Inflammatory macrophage (primary cell): ENCODE measurements around the gene SEMA4C.
"Not testable (repeated sequence)": the region's sequence is repeated elsewhere in the genome, so short reads cannot be mapped to it uniquely, and the experiment has no call there.

ENCODE experiments used
- DNase-seq, 2 donors: peaks; one replicate each; pipeline ENCODE4 v3.0.0-alpha.2; 2020 to 2022

The SEMA4C gene

DNA sequence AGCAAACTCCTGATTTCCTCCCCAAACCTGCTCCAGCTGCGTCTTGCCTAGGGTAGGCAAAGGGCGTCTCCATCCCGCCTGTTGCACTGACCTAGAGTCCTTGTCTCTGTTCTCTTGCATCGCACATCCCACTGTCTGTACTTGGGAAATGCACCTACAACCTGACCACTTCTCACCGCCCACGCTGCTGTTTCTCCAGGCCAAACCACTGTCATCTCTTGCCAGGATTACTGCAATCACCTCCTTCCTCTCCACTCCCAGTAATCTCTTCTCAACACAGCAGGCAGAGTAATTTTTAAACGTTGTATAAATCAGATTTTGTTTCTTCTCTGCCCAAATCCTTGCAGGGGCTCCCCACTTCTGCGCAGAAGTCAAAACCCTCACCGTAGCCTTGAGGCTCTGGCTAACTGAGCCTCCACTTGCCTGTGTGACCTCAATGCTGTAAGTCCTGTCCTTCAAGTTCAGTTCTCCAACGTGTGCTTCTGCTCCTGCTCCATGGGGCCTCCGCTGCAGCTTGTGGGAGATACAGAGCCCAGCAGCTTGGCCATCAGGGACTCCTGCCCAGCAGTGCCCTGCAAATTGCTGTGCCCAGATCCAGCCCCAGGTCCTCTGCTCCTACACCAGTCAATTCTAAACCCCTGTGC is 27.7 kb upstream of the SEMA4C start:
- DNase-seq = peak; percentile 43 to 78

GRCh38 chr2:96895746-96896651 is 26.1 kb upstream of the SEMA4C start:
- no peak for DNase-seq

- DNase-seq = no peak
These were observed 25.3 kb upstream of the SEMA4C start for GRCh38 chr2:96895032-96895745.

DNA sequence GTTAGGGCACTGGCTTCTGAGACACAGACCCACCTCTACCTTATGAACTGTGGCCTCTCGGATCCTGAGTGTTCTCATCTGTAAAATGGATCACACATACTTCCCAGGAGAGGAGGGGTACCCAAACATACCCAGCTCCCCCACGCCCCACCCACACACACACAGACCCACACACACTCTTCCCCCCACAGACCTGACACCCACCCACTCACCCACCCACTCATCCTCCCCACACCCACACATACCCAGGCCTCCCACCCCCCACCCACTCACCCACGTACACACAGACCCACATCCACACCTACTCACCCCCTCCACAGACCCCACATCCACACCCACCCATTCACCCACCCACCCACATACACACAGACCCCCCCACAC is 24.3 kb upstream of the SEMA4C start:
- no peak for DNase-seq

GRCh38 chr2:96893289-96894150 is 23.6 kb upstream of the SEMA4C start:
- DNase-seq = no peak

- DNase-seq = no peak
These were observed 21.9 kb upstream of the SEMA4C start for GRCh38 chr2:96891591-96892333.

- DNase-seq = no peak
These were observed 21.0 kb upstream of the SEMA4C start for GRCh38 chr2:96890726-96891385.

GRCh38 chr2:96890252-96890651 is 20.4 kb upstream of the SEMA4C start:
- no peak for DNase-seq

DNA sequence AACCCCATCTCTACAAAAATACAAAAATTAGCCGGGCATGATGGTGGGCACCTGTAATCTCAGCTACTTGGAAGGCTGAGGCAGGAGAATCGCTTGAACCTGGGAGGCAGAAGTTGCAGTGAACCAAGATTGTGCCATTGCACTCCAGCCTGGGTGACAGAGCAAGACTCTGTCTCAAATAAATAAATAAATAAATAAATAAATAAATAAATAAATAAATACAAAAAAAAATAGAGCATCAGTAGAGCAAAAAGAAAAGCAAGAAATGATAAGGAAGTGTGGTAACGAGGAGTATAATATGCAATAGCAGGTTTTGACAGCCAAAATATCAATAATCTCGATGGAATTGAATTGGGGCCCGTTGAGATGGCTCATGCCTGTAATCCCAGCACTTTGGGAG is 19.6 kb upstream of the SEMA4C start:
- not testable (repeated sequence) for DNase-seq

GRCh38 chr2:96888072-96889011 is 18.5 kb upstream of the SEMA4C start:
- peak; percentile 75 to 80 for DNase-seq

DNA sequence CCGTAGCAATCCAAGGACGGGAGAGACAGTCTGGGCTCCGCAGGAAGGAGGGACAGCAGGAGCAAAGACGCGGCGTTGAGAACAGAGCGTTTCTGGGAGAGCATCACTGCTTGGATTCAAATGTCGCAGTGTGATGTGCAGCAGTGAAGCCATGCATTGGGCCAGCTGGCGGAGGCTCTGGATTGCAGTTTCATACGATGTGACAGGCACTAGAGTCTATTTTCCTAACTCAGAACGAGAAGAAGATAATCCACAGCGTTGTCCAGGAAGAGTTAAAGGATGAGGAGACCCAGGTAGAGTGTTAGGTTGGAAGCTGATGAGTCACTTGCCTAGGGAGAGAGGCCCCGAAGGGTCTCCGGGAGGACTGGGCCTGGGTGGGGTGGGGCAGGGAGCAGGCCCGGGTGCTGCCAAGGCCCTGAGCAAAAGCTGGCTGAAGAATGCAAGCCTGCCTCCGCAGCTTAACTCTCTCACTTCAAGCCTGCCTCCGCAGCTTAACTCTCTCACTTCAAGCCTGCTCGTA is 17.7 kb upstream of the SEMA4C start:
- DNase-seq = no peak

- peak; percentile 49 to 75 for DNase-seq
These were observed 15.8 kb upstream of the SEMA4C start for GRCh38 chr2:96885432-96886347.

DNA sequence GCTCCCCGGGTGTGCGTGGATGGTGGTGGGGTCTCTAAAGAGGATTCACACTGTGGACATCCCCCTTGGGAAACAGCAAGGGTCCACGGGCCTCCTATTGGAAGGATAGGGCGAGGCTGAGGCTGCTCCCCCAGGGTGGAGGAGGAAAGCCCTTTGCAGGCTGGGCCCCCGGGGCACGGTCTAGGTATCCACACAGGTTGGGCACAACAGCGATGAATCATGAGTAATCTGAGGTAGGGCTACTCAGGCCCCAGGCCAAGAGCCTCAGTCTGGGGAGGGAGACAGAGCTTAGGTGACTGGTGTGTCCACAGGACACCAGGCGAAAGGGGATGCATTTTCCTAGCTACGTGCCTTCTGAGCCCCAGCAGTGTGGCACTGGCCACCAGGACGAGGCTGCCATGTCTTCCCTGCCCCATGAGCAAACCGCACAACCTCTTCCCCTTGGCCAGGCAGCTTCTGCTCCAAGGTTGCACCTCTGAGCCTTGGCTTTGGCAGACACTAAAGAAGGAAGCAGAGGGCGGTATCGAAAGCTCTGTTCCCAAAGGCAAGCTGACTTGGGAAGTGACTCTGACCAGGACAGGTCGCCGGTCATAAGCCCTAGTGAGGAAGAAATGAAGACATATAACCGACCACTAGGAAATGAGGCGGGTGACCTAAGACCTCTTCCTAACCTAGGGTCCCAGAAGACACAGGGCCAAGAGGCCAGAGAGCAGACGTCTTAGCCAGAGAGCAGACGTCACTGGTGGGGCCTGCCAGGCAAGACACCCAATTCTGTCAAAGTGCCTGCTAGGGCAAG is 14.6 kb upstream of the SEMA4C start:
- DNase-seq = peak; percentile 33 to 57

DNA sequence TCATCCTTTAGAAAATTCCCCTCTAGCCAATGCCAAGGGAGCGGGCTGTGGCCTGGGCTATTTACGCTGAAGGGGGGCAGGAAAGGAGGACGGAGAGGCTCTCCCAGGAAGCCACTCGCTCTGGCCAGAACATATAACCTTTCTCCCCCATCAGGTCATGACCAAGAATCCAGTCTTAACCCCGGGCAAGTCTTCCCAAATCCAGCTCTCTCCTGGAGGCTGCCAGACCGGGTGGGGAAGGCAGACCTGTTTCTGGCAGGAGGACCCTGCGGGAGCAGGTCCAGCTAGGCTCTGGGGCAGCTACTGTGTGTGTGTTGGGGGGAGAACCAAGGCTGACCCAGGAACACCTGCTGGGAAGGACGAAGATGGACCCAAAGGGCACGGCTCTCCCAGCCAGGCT is 13.4 kb upstream of the SEMA4C start:
- DNase-seq = no peak

- DNase-seq = no peak
These were observed 13.0 kb upstream of the SEMA4C start for GRCh38 chr2:96882906-96883305.

DNA sequence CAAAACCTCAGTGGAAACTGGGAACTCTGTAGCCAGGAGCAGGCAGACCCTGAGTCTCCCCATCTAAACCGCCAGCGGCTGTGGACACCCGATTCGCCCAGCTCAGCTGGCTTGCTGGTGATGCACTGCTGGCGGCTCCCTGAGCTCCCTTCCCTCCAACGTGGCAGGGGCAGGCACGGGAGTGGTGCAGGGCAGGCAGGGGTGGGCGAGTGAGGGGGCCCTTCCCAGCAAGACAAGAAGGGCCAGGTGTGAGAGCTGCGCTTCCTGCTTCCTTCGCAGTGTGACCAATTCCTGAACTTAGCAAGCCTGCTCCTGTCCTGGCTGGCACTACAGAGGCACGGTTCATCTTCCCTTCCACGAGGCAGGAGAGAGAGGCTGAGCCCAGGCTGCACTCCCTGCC is 12.3 kb upstream of the SEMA4C start:
- no peak for DNase-seq

DNA sequence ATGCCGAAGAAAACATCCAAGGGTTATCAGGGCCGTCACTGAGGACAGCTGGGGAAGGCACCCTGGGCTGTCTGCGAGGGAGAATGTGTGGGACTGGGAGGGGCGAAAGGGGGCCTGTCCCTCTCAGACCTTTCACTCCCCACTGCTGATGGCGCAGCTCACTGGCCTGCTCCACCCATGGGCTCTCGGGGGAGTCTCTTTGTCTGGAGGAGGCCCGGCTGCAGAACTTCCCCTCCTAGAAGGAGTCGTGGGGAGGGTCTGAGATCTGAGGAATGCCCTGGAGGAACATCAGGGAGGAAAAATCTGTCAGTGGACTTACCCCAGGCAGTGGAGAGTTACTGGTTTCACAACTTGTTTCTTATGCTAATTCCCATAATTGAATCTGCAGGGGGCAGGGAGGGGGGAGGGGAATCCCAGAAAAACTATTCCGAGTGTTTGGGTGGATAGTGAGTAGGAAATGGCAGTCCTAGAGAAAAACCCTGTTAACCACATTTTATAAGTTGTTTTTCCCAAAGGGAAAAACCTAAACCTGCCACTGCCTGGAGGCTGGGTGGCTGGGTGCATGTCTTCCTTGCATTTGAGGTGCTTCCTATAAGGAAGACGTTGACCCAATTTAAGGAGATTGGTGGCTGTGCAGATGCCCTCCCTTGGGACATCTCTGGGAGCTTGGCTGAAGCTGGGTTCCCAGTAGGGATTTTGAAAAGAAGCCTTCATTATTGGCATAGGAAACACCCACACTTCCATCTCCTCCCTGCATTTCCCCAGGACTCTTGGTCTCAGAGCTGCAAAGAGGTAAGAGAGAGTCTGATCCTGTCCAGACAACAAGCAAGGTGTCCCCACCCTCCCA is 11.7 kb upstream of the SEMA4C start:
- DNase-seq = no peak
